ENCODE data around the gene RASAL3. TPM values are rescaled to one million over a fixed set of nuclear protein-coding genes. Genes with fewer than 3 reads are reported as not detected.
A peak's percentile ranks its signal among the peaks of the same experiment; 100 is the strongest.

The RASAL3 gene
- total RNA-seq, 2 donors from 2014 or later = 1.7 to 2.5 TPM

DNA sequence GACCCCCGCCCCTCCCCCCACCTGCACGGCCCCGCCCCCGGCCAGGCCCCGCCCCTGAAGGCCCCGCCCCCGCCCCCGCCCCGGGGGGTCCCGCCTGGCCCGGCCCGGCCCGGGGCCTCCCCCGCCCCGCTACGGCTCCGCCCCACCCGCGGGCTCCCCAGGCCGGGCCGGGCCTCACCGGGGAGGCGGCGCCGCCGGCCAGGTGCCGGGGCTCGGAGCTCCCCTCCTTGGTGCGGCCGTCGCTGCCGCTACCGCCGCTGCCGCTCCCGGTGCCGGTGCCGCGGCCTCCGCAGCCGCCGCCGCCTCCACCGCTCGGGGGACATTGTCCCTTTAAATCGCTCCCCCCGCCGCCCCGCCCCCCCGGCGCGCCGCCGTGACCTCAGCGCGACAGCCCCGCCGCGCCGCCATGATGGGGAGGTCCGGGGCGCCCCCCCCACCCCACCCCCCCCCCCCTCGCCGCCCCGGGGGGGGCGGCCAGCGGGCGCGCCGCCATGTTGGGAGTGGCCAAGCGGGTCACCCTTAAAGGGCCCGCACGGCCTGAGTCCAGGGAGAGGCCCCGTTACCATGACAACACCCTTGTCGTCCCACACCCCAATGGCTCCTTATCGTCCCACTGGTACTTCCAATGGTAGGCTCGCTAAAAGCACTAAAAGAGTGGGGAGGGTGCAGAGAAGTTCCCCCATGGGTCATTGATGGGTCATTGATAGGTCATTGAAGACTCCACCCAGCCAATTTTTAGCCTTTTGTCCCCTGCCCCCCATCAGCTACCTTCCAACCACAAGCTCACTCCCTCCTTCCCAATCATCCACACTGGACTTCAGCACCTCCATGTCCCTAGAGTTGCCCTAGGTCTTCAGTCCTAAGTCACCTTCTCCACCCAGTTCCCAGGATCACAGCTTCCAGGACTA, 14.5 kb downstream of the RASAL3 start, which contains the start of gene WIZ:
TSS of gene WIZ (minus strand) at position 337 of the 908 bp plus-strand sequence. CDS start 1,649 bp downstream, outside the sequence.
- no peaks in the 10 kb centered on the region for H3K36me3 ChIP-seq
- no peaks in the 10 kb centered on the region for H3K9me3 ChIP-seq
- H3K4me3 ChIP-seq = peak within 1 kb of the TSS; percentile 56
- TF ChIP-seq, protein P1, sequence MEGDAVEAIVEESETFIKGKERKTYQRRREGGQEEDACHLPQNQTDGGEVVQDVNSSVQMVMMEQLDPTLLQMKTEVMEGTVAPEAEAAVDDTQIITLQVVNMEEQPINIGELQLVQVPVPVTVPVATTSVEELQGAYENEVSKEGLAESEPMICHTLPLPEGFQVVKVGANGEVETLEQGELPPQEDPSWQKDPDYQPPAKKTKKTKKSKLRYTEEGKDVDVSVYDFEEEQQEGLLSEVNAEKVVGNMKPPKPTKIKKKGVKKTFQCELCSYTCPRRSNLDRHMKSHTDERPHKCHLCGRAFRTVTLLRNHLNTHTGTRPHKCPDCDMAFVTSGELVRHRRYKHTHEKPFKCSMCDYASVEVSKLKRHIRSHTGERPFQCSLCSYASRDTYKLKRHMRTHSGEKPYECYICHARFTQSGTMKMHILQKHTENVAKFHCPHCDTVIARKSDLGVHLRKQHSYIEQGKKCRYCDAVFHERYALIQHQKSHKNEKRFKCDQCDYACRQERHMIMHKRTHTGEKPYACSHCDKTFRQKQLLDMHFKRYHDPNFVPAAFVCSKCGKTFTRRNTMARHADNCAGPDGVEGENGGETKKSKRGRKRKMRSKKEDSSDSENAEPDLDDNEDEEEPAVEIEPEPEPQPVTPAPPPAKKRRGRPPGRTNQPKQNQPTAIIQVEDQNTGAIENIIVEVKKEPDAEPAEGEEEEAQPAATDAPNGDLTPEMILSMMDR (IDR thresholded peaks at IDR 0.05) = no peak
- H3K9ac ChIP-seq (ENCODE audit: low read depth in 2 of 2, low read length in 2 of 2) = peak within 1 kb of the TSS in 1 of 2 donors; percentile 77
- intact Hi-C loops (cut with DNase I) = no loop called here
- no peaks in the 10 kb centered on the region for H3K4me1 ChIP-seq
- no peak within 1 kb of the TSS for H3K27ac ChIP-seq
- DNase-seq = peak; percentile 80
- H3K27me3 ChIP-seq = peaks cover 7% of the 10 kb centered on the region

DNA sequence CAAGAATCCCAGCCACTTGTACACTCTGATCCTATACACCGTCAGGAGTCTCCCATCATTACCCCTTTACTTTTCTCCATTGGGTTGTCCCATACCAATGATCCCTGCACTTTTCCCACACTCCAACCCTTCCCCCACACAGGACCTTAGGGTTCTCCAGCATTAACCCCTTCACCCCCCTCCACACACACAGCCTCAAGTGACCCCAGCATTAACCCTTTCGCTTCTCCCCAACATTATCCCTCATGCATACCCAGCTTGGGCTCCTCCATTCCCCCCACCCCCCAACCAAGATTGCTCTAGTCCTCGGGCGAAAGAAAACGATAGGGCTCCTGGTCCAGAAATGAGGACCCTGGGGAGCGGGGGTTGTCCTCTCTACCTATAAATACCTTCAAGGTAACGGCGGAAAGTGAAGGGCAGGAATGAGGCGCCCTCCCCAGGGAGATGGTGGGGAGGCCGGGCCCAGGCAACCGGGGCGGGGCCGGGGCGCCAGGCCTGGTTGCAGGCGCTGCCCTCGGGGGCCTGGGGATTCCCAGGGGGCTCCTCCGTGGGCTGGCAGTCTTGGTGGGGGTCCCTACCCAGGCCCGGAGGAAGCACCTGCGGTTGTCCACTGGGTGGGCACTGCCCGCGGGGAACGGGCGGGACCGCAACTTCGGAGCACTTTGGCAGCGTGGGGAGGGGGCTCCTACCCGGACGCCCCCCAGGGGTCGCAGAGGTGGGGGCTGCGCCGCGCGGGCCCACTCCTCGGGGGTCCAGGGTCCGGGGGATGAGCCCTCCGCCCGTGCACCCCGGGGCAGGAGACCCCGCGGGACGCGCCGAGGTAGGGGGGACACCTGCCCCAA, 15.3 kb downstream of the RASAL3 start:
- Histone ChIP-seq H3K4me3 (peak overlapping the region; percentile 56), H3K27ac (no peak overlapping the region), H3K36me3 (no peaks in the 10 kb centered on the region), H3K9ac (ENCODE audit: low read depth in 2 of 2, low read length in 2 of 2) (peak overlapping the region in 1 of 2 donors; percentile 77), H3K9me3 (no peaks in the 10 kb centered on the region), H3K4me1 (no peaks in the 10 kb centered on the region), H3K27me3 (peaks cover 5% of the 10 kb centered on the region)
- intact Hi-C loops (cut with DNase I) = no loop called here
- no peak for DNase-seq
- TF ChIP-seq, protein P1 (IDR thresholded peaks at IDR 0.05) = no peak

DNA sequence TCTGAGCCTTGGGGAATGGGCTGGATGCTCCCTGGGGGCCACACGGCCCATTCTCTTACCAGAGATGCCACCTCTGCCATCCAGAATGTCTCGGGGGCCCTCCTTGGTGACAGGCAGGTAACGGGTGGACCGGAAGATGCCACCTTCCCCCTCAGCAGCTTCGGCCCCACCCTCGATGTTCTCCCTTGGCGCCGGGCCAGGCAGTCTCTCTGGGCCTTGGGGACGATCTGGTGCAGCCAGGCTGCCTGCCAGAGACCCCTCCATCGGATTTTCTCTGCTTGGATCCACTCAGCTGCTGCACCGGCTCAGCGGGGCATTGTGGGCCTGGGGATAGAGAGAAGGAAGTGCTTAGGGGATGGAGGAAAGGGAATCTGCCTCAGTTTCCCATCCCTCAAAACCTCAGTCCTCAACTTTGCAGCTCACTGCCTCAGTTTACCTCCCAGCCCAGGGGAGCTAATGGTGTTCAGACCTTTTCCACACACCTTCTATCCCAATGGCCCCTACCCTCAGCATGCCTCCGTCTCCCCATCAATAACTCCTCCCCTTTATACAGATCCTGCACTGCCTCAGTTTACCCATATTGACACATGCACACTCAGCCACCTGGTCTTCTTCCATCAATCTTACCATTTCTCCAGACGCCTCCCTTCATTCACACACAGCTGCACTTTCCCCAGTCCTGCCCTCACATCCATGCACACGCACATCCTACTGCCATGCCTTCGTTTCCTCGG, 16.1 kb downstream of the RASAL3 start:
- Histone ChIP-seq H3K4me1 (no peaks in the 10 kb centered on the region), H3K9ac (ENCODE audit: low read depth in 2 of 2, low read length in 2 of 2) (no peak overlapping the region), H3K9me3 (no peaks in the 10 kb centered on the region), H3K27me3 (no peaks in the 10 kb centered on the region), H3K27ac (no peak overlapping the region), H3K4me3 (no peak overlapping the region), H3K36me3 (no peaks in the 10 kb centered on the region)
- intact Hi-C loops (cut with DNase I) = no loop called here
- no peak for DNase-seq
- TF ChIP-seq, protein P1 (IDR thresholded peaks at IDR 0.05) = no peak

DNA sequence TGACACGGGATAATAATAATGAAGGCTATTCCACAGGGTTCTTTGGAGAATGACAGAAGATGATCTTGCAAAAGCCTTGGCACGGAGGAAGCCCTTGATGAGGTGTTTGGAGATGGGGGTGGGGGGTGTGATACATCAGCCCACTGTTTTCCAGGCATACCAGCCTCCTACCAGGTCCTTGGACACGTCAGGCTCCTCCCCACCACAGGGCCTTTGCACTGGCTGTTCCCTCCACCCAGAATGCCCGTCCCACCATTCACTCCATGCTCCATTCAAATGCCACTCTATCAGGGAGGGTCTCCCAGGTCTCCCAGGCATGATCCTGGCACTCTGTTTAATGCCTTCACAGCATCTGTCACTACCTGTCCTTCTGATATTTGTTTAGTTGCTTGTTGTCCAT, 17.3 kb downstream of the RASAL3 start:
- TF ChIP-seq, protein P1 (IDR thresholded peaks at IDR 0.05) = no peak
- no peak for DNase-seq
- no peaks in the 10 kb centered on the region for H3K4me1 ChIP-seq
- H3K27me3 ChIP-seq = no peaks in the 10 kb centered on the region
- no peak overlapping the region for H3K27ac ChIP-seq
- intact Hi-C loops (cut with DNase I) = no loop called here
- H3K9me3 ChIP-seq = no peaks in the 10 kb centered on the region
- H3K9ac ChIP-seq (ENCODE audit: low read depth in 2 of 2, low read length in 2 of 2) = no peak overlapping the region
- no peak overlapping the region for H3K4me3 ChIP-seq
- H3K36me3 ChIP-seq = no peaks in the 10 kb centered on the region

Measured in colonic mucosa (tissue), 4 donors.